HepG2 (cell line): ENCODE results near the gene NUBPL. TPM values are rescaled to one million over a fixed set of nuclear protein-coding genes. Genes with fewer than 3 reads are reported as not detected.

Source experiments
- CEBPB ChIP-seq: IDR thresholded peaks from 2 replicates; pipeline ENCODE4 v1.6.1; 2011; ENCODE audit warnings: low read depth, low read length, improper control_type of control experiment, borderline replicate concordance
- FOXA3 ChIP-seq: IDR thresholded peaks from 2 replicates; pipeline ENCODE4 v1.6.1; 2016; ENCODE audit warnings: missing genetic modification reagents, missing compliant biosample characterization
- FOXK1 ChIP-seq: sonication (generic); formaldehyde crosslinking; IDR thresholded peaks from 2 replicates; pipeline ENCODE4 v1.4.0; 2020; ENCODE audit warnings: low read depth, missing genetic modification reagents, borderline replicate concordance
- FOXO1 ChIP-seq: sonication (generic); formaldehyde crosslinking; IDR thresholded peaks from 2 replicates; pipeline ENCODE4 v1.4.0; 2020; ENCODE audit warnings: missing genetic modification reagents
- HCFC1 ChIP-seq: fragments of 150-350 bp; IDR thresholded peaks from 2 replicates; pipeline ENCODE4 v1.6.1; 2014; ENCODE audit warnings: low read depth, low read length
- HDAC2 ChIP-seq: sonication (generic); formaldehyde crosslinking; IDR thresholded peaks from 2 replicates; pipeline ENCODE4 v1.4.0; 2020; ENCODE audit warnings: missing genetic modification reagents
- HOXA3 ChIP-seq: sonication (generic); formaldehyde crosslinking; IDR thresholded peaks from 2 replicates; pipeline ENCODE4 v1.5.0; 2020; ENCODE audit warnings: missing genetic modification reagents
- KDM6A ChIP-seq: IDR thresholded peaks from 2 replicates; pipeline ENCODE4 v1.6.1; 2016; ENCODE audit warnings: low read depth
- MIER3 ChIP-seq: IDR thresholded peaks from 2 replicates; pipeline ENCODE4 v1.6.1; 2016; ENCODE audit warnings: missing compliant biosample characterization, borderline replicate concordance
- PAXIP1 ChIP-seq: sonication (generic); formaldehyde crosslinking; conservative IDR thresholded peaks from 2 replicates; pipeline ENCODE4 v1.4.0; 2020; ENCODE audit warnings: mild to moderate bottlenecking, missing genetic modification reagents, moderate library complexity
- RARA ChIP-seq: IDR thresholded peaks from 2 replicates; pipeline ENCODE4 v1.6.1; 2016; ENCODE audit warnings: missing genetic modification reagents, missing compliant biosample characterization
- RARG ChIP-seq: sonication (generic); formaldehyde crosslinking; IDR thresholded peaks from 2 replicates; pipeline ENCODE4 v1.4.0; 2020; ENCODE audit warnings: low read depth, mild to moderate bottlenecking, missing genetic modification reagents
- TEAD3 ChIP-seq: optimal IDR thresholded peaks from 2 replicates; pipeline ENCODE3; 2016; ENCODE audit warnings: borderline replicate concordance
- ZFP36L2 ChIP-seq: sonication (generic); formaldehyde crosslinking; IDR thresholded peaks from 2 replicates; pipeline ENCODE4 v1.4.0; 2020; ENCODE audit warnings: missing genetic modification reagents
- ZFY ChIP-seq: sonication (generic); formaldehyde crosslinking; IDR thresholded peaks from 2 replicates; pipeline ENCODE4 v1.4.0; 2020; ENCODE audit warnings: missing genetic modification reagents
- ZMAT3 ChIP-seq: sonication (generic); formaldehyde crosslinking; conservative IDR thresholded peaks from 2 replicates; pipeline ENCODE4 v1.7.0; 2021; ENCODE audit warnings: missing genetic modification reagents
- ZNF12 ChIP-seq: sonication (generic); formaldehyde crosslinking; IDR thresholded peaks from 2 replicates; pipeline ENCODE4 v1.5.0; 2020; ENCODE audit warnings: missing genetic modification reagents
- ZNF331 ChIP-seq: sonication (generic); formaldehyde crosslinking; IDR thresholded peaks from 2 replicates; pipeline ENCODE4 v1.4.0; 2020; ENCODE audit warnings: missing genetic modification reagents
- ZNF335 ChIP-seq: sonication (generic); formaldehyde crosslinking; IDR thresholded peaks from 2 replicates; pipeline ENCODE4 v1.4.0; 2020; ENCODE audit warnings: missing genetic modification reagents
- ZNF343 ChIP-seq: sonication (generic); formaldehyde crosslinking; IDR thresholded peaks from 2 replicates; pipeline ENCODE4 v1.4.0; 2020; ENCODE audit warnings: mild to moderate bottlenecking, missing genetic modification reagents
- ZNF451 ChIP-seq: sonication (generic); formaldehyde crosslinking; IDR thresholded peaks from 2 replicates; pipeline ENCODE4 v1.5.0; 2020; ENCODE audit warnings: mild to moderate bottlenecking, missing genetic modification reagents
- ZNF530 ChIP-seq: sonication (generic); formaldehyde crosslinking; IDR thresholded peaks from 2 replicates; pipeline ENCODE4 v1.5.0; 2020; ENCODE audit warnings: low read depth, mild to moderate bottlenecking, missing genetic modification reagents
- ZNF781 ChIP-seq: sonication (generic); formaldehyde crosslinking; IDR thresholded peaks from 2 replicates; pipeline ENCODE4 v1.5.1; 2020; ENCODE audit warnings: borderline replicate concordance, mild to moderate bottlenecking, missing genetic modification reagents; ENCODE audit errors: not compliant biosample characterization
- ZNF792 ChIP-seq: IDR thresholded peaks from 2 replicates; pipeline ENCODE4 v1.6.1; 2016
- polyA plus RNA-seq, 8 experiments: library from polyadenylated mRNA; depleted of rRNA in 3 of 8; stranded (reverse) in 7 of 8; unstranded in 1 of 8; fragments of >200 nt; fragmentation: Illumina TruSeq in 4 of 8; extraction: Trizol in 4 of 8; gene quantifications; 2 replicates each; pipeline versions ENCODE4 v1.2.1 to v1.2.3, GENCODE V29; 2011 to 2016; ENCODE audit warnings: low read depth in 4 of 8, missing spikeins in 1 of 8, mixed read lengths in 1 of 8; ENCODE audit not compliant: insufficient read depth in 1 of 8
- total RNA-seq, 5 experiments: library from RNA; depleted of rRNA; stranded (reverse); fragments of >200 nt; fragmentation: Illumina TruSeq; extraction: Trizol; gene quantifications; 2 replicates each; pipeline ENCODE4 v1.2.3, GENCODE V29; 2016; ENCODE audit warnings: low read depth in 1 of 5
- TF ChIP-seq, protein P1 (sequence below): sonication (generic); formaldehyde crosslinking; IDR thresholded peaks from 2 replicates; pipeline ENCODE4 v1.4.0; 2020; ENCODE audit warnings: missing genetic modification reagents
- TF ChIP-seq, protein P2 (sequence below): sonication (generic); formaldehyde crosslinking; IDR thresholded peaks from 2 replicates; pipeline ENCODE4 v1.4.0; 2020; ENCODE audit warnings: missing genetic modification reagents

The NUBPL gene
- total and polyA plus RNA-seq, 2 of the 13 experiments (the other 11 are each of a cell fraction or from before 2014, with no cell fraction given): 21.3 to 44.1 TPM

DNA sequence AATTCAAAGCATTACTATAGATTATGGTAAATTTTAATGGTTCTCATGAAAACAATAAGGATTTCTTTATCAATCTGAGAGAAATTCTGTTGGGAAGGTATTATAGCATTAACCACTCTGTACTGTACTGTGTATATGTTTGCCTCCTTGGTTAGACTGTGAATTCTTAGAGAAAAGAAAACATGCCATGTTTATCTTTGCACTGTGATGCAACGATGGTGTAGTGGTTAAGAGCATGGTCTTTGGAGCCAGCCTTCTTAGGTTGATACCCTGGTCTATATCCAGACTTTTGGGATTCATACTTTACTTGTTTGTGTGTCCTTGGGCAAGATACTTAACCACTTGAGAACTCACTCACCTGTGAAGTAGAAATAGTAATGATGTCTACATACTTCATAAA is 32.2 kb upstream of the NUBPL start (continued):
- peak; percentile 51 for TF ChIP-seq RARA (CRISPR knock-in tag)
- TF ChIP-seq, protein P1, sequence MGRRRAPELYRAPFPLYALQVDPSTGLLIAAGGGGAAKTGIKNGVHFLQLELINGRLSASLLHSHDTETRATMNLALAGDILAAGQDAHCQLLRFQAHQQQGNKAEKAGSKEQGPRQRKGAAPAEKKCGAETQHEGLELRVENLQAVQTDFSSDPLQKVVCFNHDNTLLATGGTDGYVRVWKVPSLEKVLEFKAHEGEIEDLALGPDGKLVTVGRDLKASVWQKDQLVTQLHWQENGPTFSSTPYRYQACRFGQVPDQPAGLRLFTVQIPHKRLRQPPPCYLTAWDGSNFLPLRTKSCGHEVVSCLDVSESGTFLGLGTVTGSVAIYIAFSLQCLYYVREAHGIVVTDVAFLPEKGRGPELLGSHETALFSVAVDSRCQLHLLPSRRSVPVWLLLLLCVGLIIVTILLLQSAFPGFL: no peak
- TF ChIP-seq TEAD3 (CRISPR knock-in tag): peak; percentile 36
- TF ChIP-seq, protein P2, sequence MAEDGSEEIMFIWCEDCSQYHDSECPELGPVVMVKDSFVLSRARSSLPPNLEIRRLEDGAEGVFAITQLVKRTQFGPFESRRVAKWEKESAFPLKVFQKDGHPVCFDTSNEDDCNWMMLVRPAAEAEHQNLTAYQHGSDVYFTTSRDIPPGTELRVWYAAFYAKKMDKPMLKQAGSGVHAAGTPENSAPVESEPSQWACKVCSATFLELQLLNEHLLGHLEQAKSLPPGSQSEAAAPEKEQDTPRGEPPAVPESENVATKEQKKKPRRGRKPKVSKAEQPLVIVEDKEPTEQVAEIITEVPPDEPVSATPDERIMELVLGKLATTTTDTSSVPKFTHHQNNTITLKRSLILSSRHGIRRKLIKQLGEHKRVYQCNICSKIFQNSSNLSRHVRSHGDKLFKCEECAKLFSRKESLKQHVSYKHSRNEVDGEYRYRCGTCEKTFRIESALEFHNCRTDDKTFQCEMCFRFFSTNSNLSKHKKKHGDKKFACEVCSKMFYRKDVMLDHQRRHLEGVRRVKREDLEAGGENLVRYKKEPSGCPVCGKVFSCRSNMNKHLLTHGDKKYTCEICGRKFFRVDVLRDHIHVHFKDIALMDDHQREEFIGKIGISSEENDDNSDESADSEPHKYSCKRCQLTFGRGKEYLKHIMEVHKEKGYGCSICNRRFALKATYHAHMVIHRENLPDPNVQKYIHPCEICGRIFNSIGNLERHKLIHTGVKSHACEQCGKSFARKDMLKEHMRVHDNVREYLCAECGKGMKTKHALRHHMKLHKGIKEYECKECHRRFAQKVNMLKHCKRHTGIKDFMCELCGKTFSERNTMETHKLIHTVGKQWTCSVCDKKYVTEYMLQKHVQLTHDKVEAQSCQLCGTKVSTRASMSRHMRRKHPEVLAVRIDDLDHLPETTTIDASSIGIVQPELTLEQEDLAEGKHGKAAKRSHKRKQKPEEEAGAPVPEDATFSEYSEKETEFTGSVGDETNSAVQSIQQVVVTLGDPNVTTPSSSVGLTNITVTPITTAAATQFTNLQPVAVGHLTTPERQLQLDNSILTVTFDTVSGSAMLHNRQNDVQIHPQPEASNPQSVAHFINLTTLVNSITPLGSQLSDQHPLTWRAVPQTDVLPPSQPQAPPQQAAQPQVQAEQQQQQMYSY (CRISPR knock-in tag): no peak
- no peak for TF ChIP-seq ZMAT3 (CRISPR knock-in tag)
- no peak for TF ChIP-seq ZFY (CRISPR knock-in tag)
- peak; percentile 99 for TF ChIP-seq FOXA3 (CRISPR knock-in tag)
- TF ChIP-seq ZFP36L2 (CRISPR knock-in tag): no peak
- TF ChIP-seq ZNF530 (CRISPR knock-in tag): no peak
- no peak for TF ChIP-seq RARG (CRISPR knock-in tag)
- TF ChIP-seq MIER3: peak; percentile 87; the same call in 1 of the 2 replicates
- TF ChIP-seq PAXIP1: peak; percentile 82
- no peak for TF ChIP-seq ZNF335 (CRISPR knock-in tag)
- no peak for TF ChIP-seq ZNF781 (CRISPR knock-in tag)
- TF ChIP-seq HCFC1: no peak
- TF ChIP-seq KDM6A (CRISPR knock-in tag): 0 out of 2 replicates have a peak, but pooled peaks have one; percentile 47
- peak; percentile 46; the same call in 1 of the 2 replicates for TF ChIP-seq HDAC2 (CRISPR knock-in tag)
- peak; percentile 93 for TF ChIP-seq CEBPB
- TF ChIP-seq FOXO1 (CRISPR knock-in tag): peak; percentile 82; the same call in 1 of the 2 replicates
- peak; percentile 73; the same call in 1 of the 2 replicates for TF ChIP-seq ZNF331
- TF ChIP-seq HOXA3: no peak
- peak; percentile 79 for TF ChIP-seq ZNF12
- TF ChIP-seq FOXK1: peak; percentile 99; the same call in 1 of the 2 replicates
- TF ChIP-seq ZNF343 (CRISPR knock-in tag): no peak
- TF ChIP-seq ZNF451 (CRISPR knock-in tag): no peak
- no peak for TF ChIP-seq ZNF792 (CRISPR knock-in tag)
